ENCODE results near the gene CPED1. TPM values are rescaled to one million over a fixed set of nuclear protein-coding genes. Genes with fewer than 3 reads are reported as not detected.

The CPED1 gene
- total RNA-seq, 2 donors from 2014 or later, result 4.0 to 15.9 TPM

DNA sequence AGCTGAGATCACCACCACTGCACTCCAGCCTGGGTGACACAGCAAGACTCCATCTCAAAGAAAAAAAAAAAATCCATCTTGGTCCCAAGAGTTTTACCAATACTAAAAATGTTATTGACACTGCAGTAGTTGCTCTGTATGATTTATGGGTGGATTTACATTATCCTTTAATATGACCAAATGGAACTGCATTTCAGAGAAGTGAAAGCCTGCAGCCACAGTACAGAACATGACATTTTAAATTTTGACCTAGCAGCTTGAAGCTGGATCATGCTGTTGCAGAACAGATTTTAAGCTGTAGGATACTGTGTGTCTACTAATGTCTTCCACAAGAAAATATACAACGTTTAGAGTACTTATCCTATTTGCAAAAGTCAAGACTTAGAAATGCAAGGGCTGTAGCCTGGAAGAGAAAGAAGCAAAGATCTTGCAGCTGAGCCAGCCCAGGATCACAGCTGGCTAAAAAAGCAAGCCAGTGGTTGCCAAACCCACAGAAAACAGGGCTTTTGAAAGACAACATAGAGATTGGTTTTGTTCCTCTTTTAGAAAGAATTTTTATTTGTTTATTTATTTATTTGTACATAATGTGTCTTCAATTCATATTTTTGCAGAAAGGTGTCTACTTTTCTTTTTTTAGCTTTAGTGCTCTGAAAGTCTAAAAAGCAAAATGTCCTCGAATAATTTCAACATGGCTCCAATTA lies 285.1 kb downstream of the CPED1 start:
- intact Hi-C loops (cut with DNase I), result no loop called here

DNA sequence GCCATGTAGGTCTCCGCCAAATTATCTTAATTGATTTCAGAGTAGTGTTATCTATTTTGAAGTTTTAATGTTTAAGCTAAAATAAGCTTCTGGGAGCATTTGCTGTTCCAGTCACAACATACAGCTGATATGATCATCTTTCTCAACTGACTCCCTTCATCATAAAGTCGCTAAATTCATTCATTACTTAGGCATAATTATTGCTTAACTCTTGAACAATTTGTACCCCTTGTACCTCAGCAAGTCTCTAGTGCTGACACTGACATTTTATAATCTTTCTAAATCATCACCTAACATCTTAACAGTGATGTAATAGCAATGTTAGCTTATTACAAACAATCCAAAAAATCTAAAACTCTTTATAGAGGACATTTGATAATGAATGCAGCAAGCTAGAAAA lies 286.0 kb downstream of the CPED1 start:
- TF ChIP-seq, protein P1, sequence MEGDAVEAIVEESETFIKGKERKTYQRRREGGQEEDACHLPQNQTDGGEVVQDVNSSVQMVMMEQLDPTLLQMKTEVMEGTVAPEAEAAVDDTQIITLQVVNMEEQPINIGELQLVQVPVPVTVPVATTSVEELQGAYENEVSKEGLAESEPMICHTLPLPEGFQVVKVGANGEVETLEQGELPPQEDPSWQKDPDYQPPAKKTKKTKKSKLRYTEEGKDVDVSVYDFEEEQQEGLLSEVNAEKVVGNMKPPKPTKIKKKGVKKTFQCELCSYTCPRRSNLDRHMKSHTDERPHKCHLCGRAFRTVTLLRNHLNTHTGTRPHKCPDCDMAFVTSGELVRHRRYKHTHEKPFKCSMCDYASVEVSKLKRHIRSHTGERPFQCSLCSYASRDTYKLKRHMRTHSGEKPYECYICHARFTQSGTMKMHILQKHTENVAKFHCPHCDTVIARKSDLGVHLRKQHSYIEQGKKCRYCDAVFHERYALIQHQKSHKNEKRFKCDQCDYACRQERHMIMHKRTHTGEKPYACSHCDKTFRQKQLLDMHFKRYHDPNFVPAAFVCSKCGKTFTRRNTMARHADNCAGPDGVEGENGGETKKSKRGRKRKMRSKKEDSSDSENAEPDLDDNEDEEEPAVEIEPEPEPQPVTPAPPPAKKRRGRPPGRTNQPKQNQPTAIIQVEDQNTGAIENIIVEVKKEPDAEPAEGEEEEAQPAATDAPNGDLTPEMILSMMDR (IDR thresholded peaks at IDR 0.05), result no peak
- no peaks in the 10 kb centered on the region for H3K36me3 ChIP-seq
- no peaks in the 10 kb centered on the region for H3K9me3 ChIP-seq
- no peaks in the 10 kb centered on the region for H3K4me1 ChIP-seq
- intact Hi-C loops (cut with DNase I), result no loop called here
- no peak overlapping the region for H3K9ac ChIP-seq (ENCODE audit: low read depth in 2 of 2, low read length in 2 of 2)
- H3K4me3 ChIP-seq, result no peak overlapping the region
- H3K27me3 ChIP-seq, result no peaks in the 10 kb centered on the region
- no peak for DNase-seq
- no peak overlapping the region for H3K27ac ChIP-seq

More for the DNA sequence above, 285.1 kb downstream of the CPED1 start:
- H3K27me3 ChIP-seq, result no peaks in the 10 kb centered on the region
- H3K4me1 ChIP-seq, result no peaks in the 10 kb centered on the region
- no peaks in the 10 kb centered on the region for H3K36me3 ChIP-seq
- TF ChIP-seq, protein P1 (IDR thresholded peaks at IDR 0.05), result no peak
- no peaks in the 10 kb centered on the region for H3K9me3 ChIP-seq
- H3K27ac ChIP-seq, result no peak overlapping the region
- no peak overlapping the region for H3K4me3 ChIP-seq
- no peak overlapping the region for H3K9ac ChIP-seq (ENCODE audit: low read depth in 2 of 2, low read length in 2 of 2)
- DNase-seq, result no peak

DNA sequence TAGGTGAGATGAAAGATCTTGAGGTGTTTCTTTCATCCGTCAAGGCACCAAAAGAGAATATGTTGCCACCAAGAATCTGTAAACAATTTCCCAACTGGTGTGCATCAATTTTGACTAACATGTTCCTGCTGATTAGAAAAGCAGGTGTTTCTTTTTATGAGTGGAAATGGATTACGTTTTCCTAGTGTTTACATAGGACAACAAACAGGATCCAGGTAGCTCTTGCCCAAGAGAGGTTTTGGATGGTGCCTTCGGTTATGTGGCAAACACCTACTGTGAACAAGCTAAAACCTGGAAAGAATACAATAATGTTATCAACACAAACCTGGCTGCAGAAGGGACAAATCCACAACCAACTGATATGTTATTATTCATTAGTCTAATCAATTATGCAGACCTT lies 286.7 kb downstream of the CPED1 start:
- Histone ChIP-seq H3K4me3 (no peak overlapping the region), H3K27ac (no peak overlapping the region), H3K9ac (ENCODE audit: low read depth in 2 of 2, low read length in 2 of 2) (no peak overlapping the region), H3K4me1 (no peaks in the 10 kb centered on the region), H3K27me3 (no peaks in the 10 kb centered on the region), H3K36me3 (no peaks in the 10 kb centered on the region), H3K9me3 (no peaks in the 10 kb centered on the region)
- TF ChIP-seq, protein P1 (IDR thresholded peaks at IDR 0.05), result no peak
- DNase-seq, result no peak
- intact Hi-C loops (cut with DNase I), result no loop called here

DNA sequence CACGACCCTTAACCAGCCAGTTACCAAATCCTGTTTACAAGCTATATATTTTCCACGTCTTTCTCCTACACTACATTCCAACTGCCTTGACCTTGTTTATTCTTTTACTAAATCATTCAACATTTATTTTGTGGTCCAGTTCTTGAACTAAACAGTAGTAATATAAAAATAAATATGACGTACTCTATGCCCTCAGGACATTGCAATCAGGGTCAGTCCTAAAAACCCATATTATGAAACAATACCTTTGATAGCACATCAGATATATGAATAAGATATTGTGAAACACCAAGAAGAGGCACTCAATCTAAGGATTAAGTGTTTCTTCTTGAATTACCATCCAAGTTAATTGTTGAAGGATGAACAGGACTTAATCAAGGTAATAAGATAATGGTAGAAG lies 287.8 kb downstream of the CPED1 start:
- intact Hi-C loops (cut with DNase I), result no loop called here
- TF ChIP-seq, protein P1 (IDR thresholded peaks at IDR 0.05), result no peak

DNA sequence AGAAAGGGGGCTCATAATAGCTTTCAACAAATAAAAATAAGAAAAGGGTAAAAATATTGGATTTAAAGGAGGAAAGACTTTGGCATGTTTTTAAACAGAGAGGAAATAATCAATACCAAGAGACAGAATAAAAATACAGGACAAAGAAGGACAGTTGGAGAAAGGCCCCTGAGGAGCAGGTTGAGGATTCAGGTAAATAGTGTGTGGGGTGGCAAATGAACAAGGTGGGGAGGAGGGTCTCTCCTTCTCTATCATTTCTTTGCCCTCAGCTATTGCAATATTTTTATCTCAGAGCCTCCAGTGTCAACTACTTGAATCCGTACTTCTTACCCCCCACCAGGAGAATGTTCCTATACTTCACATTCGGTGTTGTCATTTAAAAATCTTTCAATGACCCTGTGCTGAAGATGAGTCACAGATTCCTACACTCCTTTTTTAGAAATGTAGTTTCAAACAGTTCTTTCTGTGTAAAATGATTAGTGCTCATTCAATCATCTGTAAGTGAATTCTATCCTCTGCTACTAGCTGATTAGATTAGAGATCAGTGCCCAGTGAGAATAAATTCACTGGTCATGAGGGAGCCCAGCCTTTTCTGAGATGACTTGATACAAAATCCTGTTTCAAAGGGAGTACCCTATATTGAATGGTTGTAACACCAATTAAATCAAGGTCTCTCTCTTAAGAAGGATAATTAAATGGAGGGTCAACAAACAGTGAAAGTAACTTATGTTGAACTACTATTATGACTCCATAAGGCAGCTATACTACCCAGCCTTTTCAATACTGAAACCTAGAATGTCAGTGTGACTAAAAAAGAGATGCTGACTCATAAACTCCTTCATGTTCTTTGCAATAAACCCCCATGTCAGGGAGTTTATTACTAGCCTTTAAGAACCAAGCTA lies 289.9 kb downstream of the CPED1 start:
- H3K27me3 ChIP-seq, result no peaks in the 10 kb centered on the region
- H3K27ac ChIP-seq, result no peak overlapping the region
- H3K9me3 ChIP-seq, result no peaks in the 10 kb centered on the region
- H3K9ac ChIP-seq (ENCODE audit: low read depth in 2 of 2, low read length in 2 of 2), result no peak overlapping the region
- H3K4me1 ChIP-seq, result no peaks in the 10 kb centered on the region
- no peak for DNase-seq
- H3K4me3 ChIP-seq, result no peak overlapping the region
- TF ChIP-seq, protein P1 (IDR thresholded peaks at IDR 0.05), result no peak
- no peaks in the 10 kb centered on the region for H3K36me3 ChIP-seq
- intact Hi-C loops (cut with DNase I), result no loop called here

More for the DNA sequence above, 287.8 kb downstream of the CPED1 start:
- H3K27ac ChIP-seq, result no peak overlapping the region
- no peaks in the 10 kb centered on the region for H3K9me3 ChIP-seq
- no peak overlapping the region for H3K4me3 ChIP-seq
- no peak for DNase-seq
- H3K9ac ChIP-seq (ENCODE audit: low read depth in 2 of 2, low read length in 2 of 2), result no peak overlapping the region
- H3K27me3 ChIP-seq, result no peaks in the 10 kb centered on the region
- no peaks in the 10 kb centered on the region for H3K4me1 ChIP-seq
- no peaks in the 10 kb centered on the region for H3K36me3 ChIP-seq

Measured in colonic mucosa (tissue), 4 donors.